ENCODE results near the gene DUSP1. TPM values are rescaled to one million over a fixed set of nuclear protein-coding genes. Genes with fewer than 3 reads are reported as not detected.
A peak's percentile ranks its signal among the peaks of the same experiment; 100 is the strongest.

The DUSP1 gene
- total RNA-seq, 2 donors from 2014 or later: 14.5 to 24.5 TPM

DNA sequence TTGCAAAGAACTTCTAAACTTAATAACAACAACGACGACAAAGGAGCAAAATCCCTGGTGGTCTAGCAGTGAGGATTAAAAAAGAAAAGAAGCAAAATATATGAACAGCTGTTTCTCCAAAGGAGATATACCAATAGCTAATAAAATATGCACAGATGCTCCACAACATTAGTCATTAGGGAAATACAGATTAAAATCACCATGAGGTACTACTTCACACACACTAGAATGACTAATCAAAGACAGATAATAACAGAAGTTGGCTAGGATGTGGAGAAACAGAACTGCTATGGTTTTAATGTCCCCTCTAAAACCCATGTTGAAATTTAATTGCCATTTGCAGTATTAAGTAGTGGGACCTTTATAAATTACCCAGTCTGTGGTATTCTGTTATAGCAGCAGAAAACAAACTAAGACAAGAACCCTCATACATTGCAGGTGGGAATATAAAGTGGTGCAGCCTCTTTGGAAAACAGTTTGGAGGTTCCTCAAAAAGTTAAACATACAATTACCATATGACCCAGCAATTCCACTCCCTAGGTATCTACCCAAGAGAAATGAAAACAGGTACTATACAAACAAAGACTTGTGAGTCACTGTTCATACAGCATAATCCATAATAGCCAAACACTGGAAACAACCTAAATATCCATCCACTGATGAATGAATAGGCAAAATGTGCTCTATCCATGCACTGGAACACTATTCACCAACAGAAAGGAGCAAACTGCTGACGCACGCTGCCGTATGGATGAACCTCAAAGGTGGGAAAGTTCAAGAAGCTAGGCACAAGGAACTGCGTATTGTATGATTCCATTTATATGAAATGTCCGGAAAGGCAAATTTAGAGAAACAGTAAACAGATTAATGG, 11.4 kb upstream of the DUSP1 start:
- Mint-ChIP-seq H3K4me3 (no peak overlapping the region), H3K27me3 (ENCODE audit: low read depth) (no peaks in the 10 kb centered on the region), H3K4me1 (ENCODE audit: low read depth) (peaks cover 23% of the 10 kb centered on the region), H3K9me3 (no peaks in the 10 kb centered on the region), H3K27ac (no peak overlapping the region), H3K36me3 (ENCODE audit: insufficient read depth in 2 of 2) (no peaks in the 10 kb centered on the region)
- DNase-seq (no peak), ATAC-seq (replicated peaks in 1 of 2) (peak in 1 of 2 donors; percentile 20)

GRCh38 chr5:172779691-172780341, 8.8 kb upstream of the DUSP1 start:
- H3K27me3 Mint-ChIP-seq (ENCODE audit: low read depth): no peaks in the 10 kb centered on the region
- H3K9me3 Mint-ChIP-seq: no peaks in the 10 kb centered on the region
- H3K4me3 Mint-ChIP-seq: no peak overlapping the region
- ATAC-seq (replicated peaks in 1 of 2) (no peak), DNase-seq (no peak)
- no peaks in the 10 kb centered on the region for H3K36me3 Mint-ChIP-seq (ENCODE audit: insufficient read depth in 2 of 2)
- H3K27ac Mint-ChIP-seq: no peak overlapping the region
- peaks cover 47% of the 10 kb centered on the region for H3K4me1 Mint-ChIP-seq (ENCODE audit: low read depth)

- Mint-ChIP-seq H3K27me3 (ENCODE audit: low read depth) (no peaks in the 10 kb centered on the region), H3K4me1 (ENCODE audit: low read depth) (peaks cover 64% of the 10 kb centered on the region), H3K27ac (peak overlapping the region; percentile 97), H3K9me3 (peaks cover 0 to 2% of the 10 kb centered on the region in 2 donors), H3K36me3 (ENCODE audit: insufficient read depth in 2 of 2) (peaks cover 1 to 6% of the 10 kb centered on the region in 2 donors), H3K4me3 (peak overlapping the region; percentile 72 to 80)
- ATAC-seq (replicated peaks in 1 of 2) (peak; percentile 29 to 46), DNase-seq (peak; percentile 42 to 51)
Observed at GRCh38 chr5:172777881-172778814, 7.2 kb upstream of the DUSP1 start.

- H3K4me3 Mint-ChIP-seq: no peak overlapping the region
- DNase-seq: no peak
- peaks cover 72% of the 10 kb centered on the region for H3K4me1 Mint-ChIP-seq (ENCODE audit: low read depth)
- no peak for ATAC-seq (replicated peaks in 1 of 2)
- H3K9me3 Mint-ChIP-seq: peaks cover 0 to 2% of the 10 kb centered on the region in 2 donors
- H3K27ac Mint-ChIP-seq: no peak overlapping the region
- peaks cover 1 to 6% of the 10 kb centered on the region in 2 donors for H3K36me3 Mint-ChIP-seq (ENCODE audit: insufficient read depth in 2 of 2)
- H3K27me3 Mint-ChIP-seq (ENCODE audit: low read depth): no peaks in the 10 kb centered on the region
Observed at GRCh38 chr5:172776235-172776594, 5.2 kb upstream of the DUSP1 start.

DNA sequence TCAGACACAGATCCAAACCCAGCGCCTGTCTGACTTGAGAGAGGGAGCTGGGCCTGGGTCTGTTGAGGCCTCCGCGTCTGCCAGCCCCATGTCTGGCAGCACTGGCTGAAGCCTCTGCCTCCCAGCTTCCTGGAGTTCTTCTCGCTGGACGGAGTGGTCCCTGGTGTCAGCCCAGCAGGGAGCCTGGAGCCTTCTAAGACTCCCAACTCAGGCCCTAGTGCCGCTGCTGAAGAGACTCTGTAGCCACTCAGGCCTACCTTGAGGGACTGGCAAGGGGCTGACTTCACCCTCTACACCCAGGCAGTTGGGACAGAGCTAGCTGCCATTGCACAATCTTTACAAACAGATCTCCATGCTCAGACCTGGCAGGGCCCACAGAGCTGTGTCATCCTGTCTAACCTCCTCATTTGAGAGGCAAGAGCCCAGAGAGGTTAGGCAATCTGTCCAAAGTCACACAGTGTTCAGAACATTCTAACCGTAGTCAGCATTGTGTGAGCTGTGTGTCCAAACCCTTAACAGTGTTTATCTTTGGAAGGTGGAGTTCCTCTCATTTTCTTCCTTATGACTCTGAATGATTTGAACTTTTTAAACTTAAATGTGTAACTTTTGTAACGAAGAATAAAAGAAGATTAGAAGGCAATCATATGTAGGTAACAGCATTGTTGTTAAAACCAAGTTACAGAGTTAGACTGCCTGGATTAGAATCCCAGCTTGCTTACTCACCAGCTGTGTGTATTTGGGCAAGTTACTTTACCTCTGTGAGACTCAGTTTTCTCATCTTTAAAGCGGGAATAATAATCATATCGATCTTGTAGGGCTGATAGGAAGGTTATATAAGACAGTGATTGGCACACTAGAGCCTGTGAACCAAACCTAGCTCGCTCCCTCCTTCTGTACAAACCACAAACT, 4.6 kb upstream of the DUSP1 start:
- no peak for ATAC-seq (replicated peaks in 1 of 2)
- Mint-ChIP-seq H3K27me3 (ENCODE audit: low read depth) (no peaks in the 10 kb centered on the region), H3K4me1 (ENCODE audit: low read depth) (peaks cover 72% of the 10 kb centered on the region), H3K27ac (no peak overlapping the region), H3K4me3 (no peak overlapping the region), H3K36me3 (ENCODE audit: insufficient read depth in 2 of 2) (peaks cover 1 to 6% of the 10 kb centered on the region in 2 donors), H3K9me3 (peaks cover 0 to 2% of the 10 kb centered on the region in 2 donors)
- DNase-seq: peak in 1 of 2 donors; percentile 9

GRCh38 chr5:172774561-172775315, 3.7 kb upstream of the DUSP1 start:
- Mint-ChIP-seq H3K36me3 (ENCODE audit: insufficient read depth in 2 of 2) (peaks cover 4 to 8% of the 10 kb centered on the region in 2 donors), H3K4me1 (ENCODE audit: low read depth) (peaks cover 77% of the 10 kb centered on the region), H3K9me3 (peaks cover 0 to 2% of the 10 kb centered on the region in 2 donors), H3K27me3 (ENCODE audit: low read depth) (no peaks in the 10 kb centered on the region), H3K4me3 (peak overlapping the region; percentile 29 to 40), H3K27ac (peak overlapping the region; percentile 56)
- ATAC-seq (replicated peaks in 1 of 2): no peak
- no peak for DNase-seq

DNA sequence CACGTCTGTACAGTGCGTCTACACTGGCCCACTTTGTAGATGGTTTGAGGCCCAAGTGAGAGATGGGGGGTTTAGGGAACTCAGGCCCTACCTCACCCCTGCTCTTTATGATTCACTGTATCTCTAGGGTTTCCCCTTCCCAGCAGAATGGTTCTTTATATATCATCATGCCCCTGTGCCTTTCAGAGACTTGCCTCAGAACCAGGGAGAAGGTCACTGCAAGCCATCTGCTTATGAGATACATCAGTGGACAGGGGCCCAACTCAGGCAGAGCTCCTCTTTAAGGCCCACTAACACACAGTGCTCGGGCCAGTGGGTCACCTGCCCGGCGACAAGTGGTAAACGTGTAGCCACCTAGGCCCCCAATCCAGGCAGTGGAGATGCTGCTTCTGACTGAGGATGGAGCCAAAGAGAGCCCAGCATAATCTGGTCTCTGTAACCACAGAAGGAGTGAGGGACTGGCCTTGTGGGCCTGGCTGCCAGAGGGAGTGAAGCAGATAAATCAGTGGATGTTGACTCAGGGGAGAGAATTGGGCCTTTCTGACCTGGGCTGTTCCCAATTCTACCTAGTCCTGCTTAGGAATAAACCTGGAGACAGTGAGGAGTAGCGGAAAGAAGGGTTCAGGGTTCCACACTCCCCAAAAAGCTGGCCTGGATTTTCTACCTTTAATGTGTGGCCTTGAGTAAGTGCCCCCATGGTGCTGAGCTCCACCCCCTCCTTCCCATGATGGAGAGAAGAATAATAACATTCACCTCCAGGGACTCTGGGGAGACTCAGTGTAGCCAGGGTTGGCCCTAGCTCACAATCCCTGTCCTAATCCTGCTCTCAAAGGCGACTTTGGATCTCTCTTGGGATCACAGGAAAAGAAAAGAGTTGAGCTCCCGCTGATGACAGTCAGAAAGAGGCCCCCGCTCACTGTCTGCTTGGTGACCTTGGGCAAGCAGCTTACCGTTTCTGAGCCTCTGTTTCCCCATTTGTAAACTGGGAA, 2.8 kb upstream of the DUSP1 start:
- Mint-ChIP-seq H3K4me3 (peak overlapping the region; percentile 91 to 96), H3K9me3 (peaks cover 0 to 2% of the 10 kb centered on the region in 2 donors), H3K27ac (peak overlapping the region; percentile 81), H3K4me1 (ENCODE audit: low read depth) (peaks cover 85% of the 10 kb centered on the region), H3K36me3 (ENCODE audit: insufficient read depth in 2 of 2) (peaks cover 6 to 15% of the 10 kb centered on the region in 2 donors), H3K27me3 (ENCODE audit: low read depth) (no peaks in the 10 kb centered on the region)
- ATAC-seq (replicated peaks in 1 of 2) (peak; percentile 47 to 58), DNase-seq (peak; percentile 62 to 63)

GRCh38 chr5:172772112-172772906, 1.3 kb upstream of the DUSP1 start:
- H3K27me3 Mint-ChIP-seq (ENCODE audit: low read depth): no peaks in the 10 kb centered on the region
- H3K36me3 Mint-ChIP-seq (ENCODE audit: insufficient read depth in 2 of 2): peaks cover 9 to 16% of the 10 kb centered on the region in 2 donors
- peaks cover 71% of the 10 kb centered on the region for H3K4me1 Mint-ChIP-seq (ENCODE audit: low read depth)
- H3K27ac Mint-ChIP-seq: peak overlapping the region; percentile 93
- peak overlapping the region; percentile 91 to 96 for H3K4me3 Mint-ChIP-seq
- DNase-seq (peak; percentile 82 to 85), ATAC-seq (replicated peaks in 1 of 2) (peak; percentile 28 to 38)
- peaks cover 0 to 2% of the 10 kb centered on the region in 2 donors for H3K9me3 Mint-ChIP-seq

DNA sequence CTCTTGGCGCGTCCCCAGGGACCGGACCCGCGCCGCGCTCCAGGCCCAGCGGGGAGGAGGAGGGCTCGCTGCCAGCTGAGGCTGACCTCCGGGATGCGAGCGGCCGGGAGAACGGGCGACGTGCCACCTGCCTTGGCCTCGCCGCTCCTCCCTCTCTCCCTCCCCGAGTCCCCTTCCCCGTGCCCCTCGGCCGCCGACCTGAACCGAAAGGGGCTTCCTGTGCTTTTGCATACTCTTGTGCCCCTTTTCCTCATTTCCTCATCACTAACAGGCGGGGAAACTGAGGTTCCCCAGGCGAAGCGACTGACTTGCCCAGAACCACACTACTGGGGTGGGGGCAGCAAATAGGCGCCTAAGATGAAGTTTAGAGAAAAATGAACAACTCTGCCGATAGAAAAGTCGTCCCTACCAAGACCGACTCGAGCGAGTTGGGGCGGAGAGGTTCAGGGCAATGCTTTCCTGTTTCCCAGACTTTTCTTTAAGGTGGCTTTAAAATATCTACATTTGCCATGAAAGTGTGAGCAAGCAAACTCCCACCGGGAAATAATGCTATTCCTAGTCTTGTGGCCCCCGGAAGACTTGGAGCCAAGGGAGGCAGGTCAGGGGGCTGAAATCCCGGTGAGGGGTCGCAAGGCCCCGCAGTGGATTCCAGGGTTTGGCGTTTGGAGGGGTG, 580 bp upstream of the DUSP1 start:
- ATAC-seq (replicated peaks in 1 of 2) (no peak), DNase-seq (no peak)
- Mint-ChIP-seq H3K4me3 (peak overlapping the region; percentile 91 to 96), H3K4me1 (ENCODE audit: low read depth) (peaks cover 64% of the 10 kb centered on the region), H3K36me3 (ENCODE audit: insufficient read depth in 2 of 2) (peaks cover 9 to 16% of the 10 kb centered on the region in 2 donors), H3K27ac (peak overlapping the region; percentile 95), H3K27me3 (ENCODE audit: low read depth) (no peaks in the 10 kb centered on the region), H3K9me3 (peaks cover 0 to 2% of the 10 kb centered on the region in 2 donors)

GRCh38 chr5:172770374-172770674, 671 bp downstream of the DUSP1 start:
- Mint-ChIP-seq H3K27ac (peak overlapping the region; percentile 75), H3K27me3 (ENCODE audit: low read depth) (no peaks in the 10 kb centered on the region), H3K36me3 (ENCODE audit: insufficient read depth in 2 of 2) (peaks cover 9 to 16% of the 10 kb centered on the region in 2 donors), H3K9me3 (peaks cover 0 to 2% of the 10 kb centered on the region in 2 donors), H3K4me1 (ENCODE audit: low read depth) (peaks cover 64% of the 10 kb centered on the region), H3K4me3 (peak overlapping the region; percentile 91 to 96)
- ATAC-seq (replicated peaks in 1 of 2) (no peak), DNase-seq (no peak)

Data from activated T-cell treated with anti-CD3 and anti-CD28 coated beads, Interleukin-2, amount 50 U/mL, for 72 hours (primary cell).